Thymus (tissue), 11 donors: ENCODE data around the gene SMARCB1. TPM values are rescaled to one million over a fixed set of nuclear protein-coding genes. Genes with fewer than 3 reads are reported as not detected.

Source experiments
- DNase-seq, 9 donors: peaks; one replicate each; pipeline ENCODE4 v3.0.0-alpha.2; 2013; ENCODE audit warnings: low spot score in 9 of 9, low read depth in 6 of 9, missing footprints in 1 of 9
- H3K27ac ChIP-seq, 2 donors: one replicate each; pipeline ENCODE4 v1.5.1; 2013; ENCODE audit warnings: control low read depth in 1 of 2, low read depth in 1 of 2, low read length in 1 of 2, mild to moderate bottlenecking in 1 of 2, moderate library complexity in 1 of 2
- H3K27me3 ChIP-seq, 2 donors: one replicate each; pipeline ENCODE4 v1.5.1; 2013; ENCODE audit warnings: low read length in 1 of 2; ENCODE audit not compliant: control insufficient read depth in 2 of 2, insufficient read depth in 1 of 2
- H3K36me3 ChIP-seq, 2 donors: one replicate each; pipeline ENCODE4 v1.5.1; 2013; ENCODE audit warnings: low read length in 1 of 2, mild to moderate bottlenecking in 1 of 2, moderate library complexity in 1 of 2; ENCODE audit not compliant: control insufficient read depth in 2 of 2, insufficient read depth in 2 of 2
- H3K4me1 ChIP-seq, 2 donors: one replicate each; pipeline ENCODE4 v1.5.1; 2013; ENCODE audit warnings: low read length in 2 of 2; ENCODE audit not compliant: control insufficient read depth in 2 of 2, insufficient read depth in 2 of 2
- H3K4me3 ChIP-seq, 2 donors: one replicate each; pipeline ENCODE4 v1.5.1; 2013; ENCODE audit warnings: low read length in 2 of 2, control low read depth in 1 of 2, mild to moderate bottlenecking in 1 of 2
- H3K9me3 ChIP-seq, 2 donors: one replicate each; pipeline ENCODE4 v1.5.1; 2013; ENCODE audit warnings: low read length in 1 of 2, mild to moderate bottlenecking in 1 of 2; ENCODE audit not compliant: control insufficient read depth in 2 of 2, insufficient read depth in 1 of 2
- WGBS: extraction: QIAGEN DNeasy Blood & Tissue Kit; methylation state at CpG from one replicate; pipeline ENCODE4 v1.1.7; 2013; 5-methylcytosine and 5-hydroxymethylcytosine counted together
- polyA plus RNA-seq: library from polyadenylated mRNA; stranded (reverse); fragments of 200-250 nt; gene quantifications from one replicate; pipeline ENCODE4 v1.2.3, GENCODE V29; 2013
- total RNA-seq: library from RNA; stranded (reverse); fragments of 120-200 nt; gene quantifications from one replicate; pipeline ENCODE4 v1.2.4, GENCODE V29; 2013
- donor health status: healthy.

The SMARCB1 gene
- total and polyA plus RNA-seq, 2 donors: 35.3 to 72.0 TPM

DNA sequence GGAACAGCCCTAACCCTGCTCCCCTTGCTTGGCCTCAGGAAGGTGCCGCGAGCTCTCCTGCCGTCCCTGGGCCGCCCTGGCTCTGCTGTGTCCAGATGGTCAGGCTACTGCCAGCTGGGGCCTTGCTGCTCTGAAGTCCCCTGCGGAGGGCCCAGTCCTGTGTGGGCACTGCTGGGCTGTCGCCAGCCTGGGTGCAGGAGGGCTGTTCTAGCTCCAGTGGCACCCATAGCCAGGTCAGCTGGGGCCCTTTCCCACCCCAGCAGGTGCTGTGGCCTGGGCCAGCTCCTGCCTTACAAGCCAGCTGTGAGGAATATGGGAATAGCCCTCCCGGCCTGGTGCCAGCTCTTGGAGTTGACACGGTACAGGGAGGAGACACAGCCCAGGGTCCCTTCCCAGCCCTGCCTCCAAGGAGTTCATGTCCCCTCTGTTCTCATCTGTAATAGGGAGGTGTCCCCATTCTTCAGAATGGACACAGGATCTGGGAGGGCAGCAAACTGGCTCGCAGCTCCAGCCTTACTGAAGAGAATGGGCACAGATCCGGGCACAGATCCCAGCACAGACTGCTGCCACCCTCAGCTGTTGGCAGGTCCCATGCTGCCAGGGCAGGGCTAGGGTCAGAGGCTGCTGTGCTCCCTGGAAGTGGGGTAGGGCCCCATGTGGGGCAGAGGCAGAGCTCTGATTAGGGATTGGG lies 48.2 kb downstream of the SMARCB1 start:
- Histone ChIP-seq H3K4me1 (peaks cover 11 to 18% of the 10 kb centered on the region in 2 donors), H3K9me3 (no peaks in the 10 kb centered on the region), H3K36me3 (peaks cover 60 to 65% of the 10 kb centered on the region in 2 donors), H3K4me3 (no peak overlapping the region), H3K27ac (no peak overlapping the region), H3K27me3 (peaks cover 0 to 14% of the 10 kb centered on the region in 2 donors)
- DNase-seq: no peak
- 98% methylated on average over 10 of the region's 10 CpGs for WGBS

DNA sequence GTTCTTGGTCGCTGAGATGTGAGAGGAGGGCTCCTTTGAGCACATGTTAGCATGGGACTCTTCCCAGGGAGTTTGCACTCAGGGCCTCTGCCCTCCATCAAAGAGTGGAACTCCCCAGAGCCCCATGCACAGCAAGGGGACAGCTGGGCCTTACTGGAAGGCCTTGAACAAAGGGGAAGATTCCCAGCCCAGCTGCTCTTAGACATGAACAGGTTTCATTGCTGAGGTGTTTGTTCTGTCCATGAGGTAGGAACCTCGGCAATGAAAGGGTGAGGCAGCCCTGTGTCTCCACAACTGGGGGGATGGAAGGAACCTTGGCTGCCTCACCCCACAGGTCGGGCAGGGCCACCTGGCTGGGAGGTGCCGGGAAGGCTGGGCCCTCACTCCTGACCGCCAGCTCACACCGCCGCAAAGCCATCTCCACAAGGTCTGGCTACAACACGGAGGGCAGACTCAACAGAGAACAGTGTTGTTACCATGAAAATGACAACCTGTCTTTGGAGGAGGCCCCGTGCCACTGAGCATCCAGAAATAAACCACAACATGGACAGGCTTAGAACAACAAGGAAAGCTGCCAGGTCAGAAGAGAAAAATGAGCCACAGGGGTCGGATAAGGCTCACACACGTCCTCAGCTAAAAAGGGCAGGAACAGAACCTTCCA lies 48.8 kb downstream of the SMARCB1 start:
- no peak overlapping the region for H3K4me3 ChIP-seq
- no peaks in the 10 kb centered on the region for H3K9me3 ChIP-seq
- peaks cover 11 to 18% of the 10 kb centered on the region in 2 donors for H3K4me1 ChIP-seq
- peaks cover 60% of the 10 kb centered on the region in 2 donors for H3K36me3 ChIP-seq
- H3K27me3 ChIP-seq: peaks cover 0 to 14% of the 10 kb centered on the region in 2 donors
- no peak overlapping the region for H3K27ac ChIP-seq
- 84% methylated on average over 11 of the region's 11 CpGs for WGBS
- no peak for DNase-seq

DNA sequence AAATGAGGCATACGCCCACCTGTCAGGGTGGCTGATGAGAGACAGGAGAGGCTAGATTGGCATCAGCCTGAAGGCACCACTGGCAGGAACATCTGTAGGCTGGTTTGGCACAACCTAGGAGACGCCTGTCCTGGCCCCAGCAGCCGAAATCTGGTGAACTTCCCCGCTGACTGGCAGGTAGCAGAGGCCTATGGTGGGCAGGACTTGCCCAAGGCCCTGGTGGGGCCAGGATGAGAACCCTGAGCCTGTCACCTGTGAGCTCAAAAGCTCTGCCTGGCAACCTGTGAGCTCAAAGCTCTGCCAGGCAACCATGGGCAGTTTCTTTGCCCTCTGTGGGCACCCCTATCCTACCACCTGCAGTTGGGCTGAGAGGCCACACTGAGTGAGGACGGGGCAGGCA lies 49.5 kb downstream of the SMARCB1 start:
- Histone ChIP-seq H3K9me3 (no peaks in the 10 kb centered on the region), H3K27me3 (peaks cover 0 to 14% of the 10 kb centered on the region in 2 donors), H3K27ac (no peak overlapping the region), H3K36me3 (peaks cover 53 to 54% of the 10 kb centered on the region in 2 donors), H3K4me3 (no peak overlapping the region), H3K4me1 (peaks cover 11 to 18% of the 10 kb centered on the region in 2 donors)
- WGBS: 77% methylated on average over 5 of the region's 5 CpGs
- no peak for DNase-seq

DNA sequence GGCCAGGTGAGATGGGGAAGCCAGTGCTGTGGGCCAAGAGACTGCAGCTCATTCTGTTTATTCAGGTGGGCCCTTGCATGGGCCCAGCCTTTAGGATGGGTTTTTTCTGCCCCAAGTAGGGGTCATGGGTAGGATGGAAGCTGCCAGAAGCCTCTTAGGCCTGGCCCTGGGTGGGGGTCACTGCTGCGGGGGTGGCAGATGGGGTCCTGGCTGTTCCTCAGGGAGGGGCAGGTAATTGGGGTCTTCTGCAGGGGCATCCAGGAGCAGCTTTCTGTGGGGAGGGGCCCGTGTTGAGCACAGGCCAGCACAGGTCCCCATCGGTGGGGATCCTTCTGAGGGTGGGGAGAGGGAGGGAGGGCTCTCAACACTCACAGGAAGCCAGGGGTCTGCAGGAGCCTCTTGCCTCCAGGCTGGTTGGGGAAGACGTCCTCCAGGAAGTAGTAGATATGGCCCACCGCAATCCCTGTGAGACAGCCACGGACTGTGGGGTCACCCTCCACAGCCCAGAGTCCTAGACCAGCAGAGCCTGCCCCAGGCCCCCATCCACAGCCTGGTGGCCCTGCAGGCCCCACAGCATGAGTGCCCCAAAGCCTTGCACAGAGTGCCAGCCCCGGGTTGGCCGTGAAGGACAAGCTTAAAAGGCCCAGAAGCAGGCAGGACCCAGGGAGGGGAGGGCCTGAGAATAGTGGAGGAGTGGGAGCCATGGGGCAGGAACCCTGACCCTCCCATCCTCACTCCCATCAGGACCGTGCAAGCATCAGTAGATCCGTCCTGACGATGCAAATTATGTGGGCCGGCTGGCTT lies 50.1 kb downstream of the SMARCB1 start:
- 88% methylated on average over 12 of the region's 12 CpGs for WGBS
- Histone ChIP-seq H3K9me3 (no peaks in the 10 kb centered on the region), H3K27ac (no peak overlapping the region), H3K36me3 (peaks cover 47 to 48% of the 10 kb centered on the region in 2 donors), H3K27me3 (peaks cover 0 to 14% of the 10 kb centered on the region in 2 donors), H3K4me1 (peaks cover 11 to 18% of the 10 kb centered on the region in 2 donors), H3K4me3 (no peak overlapping the region)
- no peak for DNase-seq

DNA sequence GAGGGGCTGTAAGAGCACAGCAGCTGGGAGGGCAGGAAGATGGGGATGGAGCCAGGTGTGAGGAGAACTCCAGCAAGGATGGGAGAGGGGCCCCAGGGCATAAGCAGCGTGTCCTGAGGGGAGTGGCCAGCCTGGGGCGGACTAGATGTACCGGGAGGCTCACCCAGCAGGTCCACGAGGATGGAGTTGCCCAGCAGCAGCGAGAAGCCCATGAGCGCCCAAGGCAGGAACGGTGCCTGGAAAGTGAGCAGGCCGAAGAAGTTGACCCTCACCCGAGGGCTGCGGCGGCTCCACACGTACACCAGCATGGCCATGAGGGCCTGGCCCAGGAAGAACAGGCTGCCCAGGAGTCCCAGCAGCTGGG lies 50.7 kb downstream of the SMARCB1 start:
- no peaks in the 10 kb centered on the region for H3K9me3 ChIP-seq
- DNase-seq: no peak
- H3K27me3 ChIP-seq: peaks cover 0 to 14% of the 10 kb centered on the region in 2 donors
- H3K27ac ChIP-seq: no peak overlapping the region
- no peak overlapping the region for H3K4me3 ChIP-seq
- H3K36me3 ChIP-seq: peaks cover 42% of the 10 kb centered on the region in 2 donors
- 97% methylated on average over 12 of the region's 12 CpGs for WGBS
- peaks cover 11 to 18% of the 10 kb centered on the region in 2 donors for H3K4me1 ChIP-seq

DNA sequence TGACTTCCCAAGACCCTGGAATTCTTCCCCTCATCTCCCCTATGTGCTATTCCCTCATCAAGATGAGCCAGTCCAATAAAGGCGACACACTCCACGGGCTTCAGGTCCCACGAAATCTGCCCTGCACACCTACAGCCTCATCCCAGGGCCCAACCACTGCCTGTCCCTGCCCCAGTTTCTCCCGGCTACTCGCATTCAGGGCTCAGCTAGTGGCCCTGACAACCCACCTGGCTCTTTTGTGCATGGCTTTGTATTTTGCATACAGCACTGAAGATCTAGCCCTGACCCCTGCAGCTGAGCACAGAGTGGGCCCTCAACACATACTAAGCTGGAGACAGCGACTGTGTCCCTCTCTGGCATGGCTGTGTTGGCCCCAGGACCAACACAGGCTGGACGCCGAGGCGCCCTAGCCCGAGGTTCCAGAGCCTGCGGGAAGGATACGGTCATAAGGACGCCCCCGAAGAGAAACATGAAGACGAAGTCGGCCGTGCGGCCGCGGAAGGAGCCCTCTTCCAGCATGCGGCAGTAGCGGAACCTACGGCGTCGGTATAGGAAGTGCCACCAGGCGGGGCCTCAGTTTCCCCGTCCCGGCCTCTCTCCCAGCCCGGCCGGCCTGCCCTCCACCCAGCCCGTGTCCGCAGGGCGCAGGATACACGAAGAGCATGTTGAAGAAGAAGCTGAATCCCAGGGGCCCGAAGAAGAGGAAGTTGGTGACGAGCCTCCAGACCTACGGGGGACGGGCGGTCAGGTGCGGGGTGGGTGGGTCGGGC lies 51.3 kb downstream of the SMARCB1 start:
- no peak for DNase-seq
- 22% methylated on average over 41 of the region's 41 CpGs for WGBS
- H3K4me3 ChIP-seq: peak overlapping the region; percentile 52 to 58

DNA sequence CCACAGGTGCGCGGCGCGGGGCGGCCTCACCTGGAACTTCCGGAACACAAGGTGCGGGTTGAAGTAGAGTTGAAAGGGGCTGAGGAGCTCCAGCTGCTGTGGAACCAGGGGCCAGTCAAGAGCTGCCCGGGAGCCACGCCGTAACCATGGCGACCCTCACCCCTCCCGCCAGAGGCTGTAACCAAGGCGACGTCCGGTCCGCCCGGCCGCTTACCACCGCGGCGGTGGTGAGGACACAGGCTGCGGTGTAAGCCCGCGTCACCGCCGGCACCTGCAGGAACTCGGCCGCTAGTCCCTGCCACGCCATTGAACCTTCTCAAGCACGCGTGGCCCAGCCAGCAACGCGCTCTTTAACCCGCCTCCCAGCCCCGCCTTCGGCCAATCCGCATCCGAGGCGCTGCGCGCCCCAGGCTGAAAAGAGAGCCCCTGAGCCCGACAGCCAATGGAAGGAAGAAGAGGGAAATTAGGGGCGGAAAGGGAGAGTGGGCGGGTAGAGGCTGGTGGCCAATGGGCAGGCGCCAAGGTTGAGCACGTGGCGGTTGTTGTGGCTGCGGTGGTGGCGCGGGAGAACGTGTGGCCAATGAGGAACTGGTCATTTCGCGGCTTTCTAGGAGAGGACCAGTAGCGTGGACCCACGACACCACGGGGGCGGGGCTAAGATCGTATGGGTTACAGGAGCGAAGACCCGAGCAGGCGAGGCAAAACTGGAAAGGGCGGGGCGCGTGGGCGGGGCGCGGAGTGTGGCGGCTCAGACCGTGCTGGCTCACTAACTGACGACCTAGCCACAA lies 52.1 kb downstream of the SMARCB1 start, which contains the start of gene DERL3:
DERL3 (minus strand) TSS at position 326 of the 788 bp plus-strand sequence; CDS start at position 307, 19 bp downstream.
- peak within 1 kb of the TSS; percentile 15 to 18 for H3K27ac ChIP-seq
- no peaks in the 10 kb centered on the region for H3K9me3 ChIP-seq
- peaks cover 11 to 18% of the 10 kb centered on the region in 2 donors for H3K4me1 ChIP-seq
- peak within 1 kb of the TSS; percentile 52 to 58 for H3K4me3 ChIP-seq
- peaks cover 0 to 14% of the 10 kb centered on the region in 2 donors for H3K27me3 ChIP-seq
- DNase-seq: peak; percentile 72 to 93 (median 84)
- H3K36me3 ChIP-seq: peaks cover 28% of the 10 kb centered on the region in 2 donors
- WGBS: under 1% methylated on average over 70 of the region's 70 CpGs

More for the DNA sequence above, 51.3 kb downstream of the SMARCB1 start:
- Histone ChIP-seq H3K9me3 (no peaks in the 10 kb centered on the region), H3K27me3 (peaks cover 0 to 14% of the 10 kb centered on the region in 2 donors), H3K27ac (no peak overlapping the region), H3K4me1 (peaks cover 11 to 18% of the 10 kb centered on the region in 2 donors), H3K36me3 (peaks cover 35 to 36% of the 10 kb centered on the region in 2 donors)

DNA sequence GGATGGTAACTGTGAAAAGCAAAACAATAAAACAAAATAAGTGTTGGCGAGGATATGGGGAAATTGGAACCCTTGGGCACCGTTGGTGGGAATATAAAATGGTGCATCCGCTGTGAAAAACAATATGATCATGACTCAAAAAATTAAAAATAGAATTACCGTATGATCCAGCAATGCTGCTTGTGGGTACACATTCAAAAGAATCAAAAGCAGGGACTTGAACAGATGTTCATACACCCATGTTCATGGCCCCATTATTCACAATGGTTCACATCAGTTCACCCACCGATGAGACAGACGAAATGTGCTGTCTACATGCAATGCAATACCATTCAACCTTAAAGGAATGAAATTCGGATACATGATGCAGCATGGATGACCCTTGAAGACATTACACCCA lies 53.3 kb downstream of the SMARCB1 start:
- H3K36me3 ChIP-seq: peaks cover 17% of the 10 kb centered on the region in 2 donors
- no peak for DNase-seq
- peaks cover 17 to 29% of the 10 kb centered on the region in 2 donors for H3K4me1 ChIP-seq
- H3K4me3 ChIP-seq: no peak overlapping the region
- no peaks in the 10 kb centered on the region for H3K9me3 ChIP-seq
- 84% methylated on average over 7 of the region's 7 CpGs for WGBS
- H3K27ac ChIP-seq: no peak overlapping the region
- H3K27me3 ChIP-seq: peaks cover 0 to 14% of the 10 kb centered on the region in 2 donors
